Upper lobe of left lung (tissue), 4 donors: ENCODE results near the gene SEC31B.

ENCODE experiments used
- EP300 ChIP-seq, 4 donors: sonication (generic); formaldehyde crosslinking; IDR thresholded peaks; one replicate each; pipeline ENCODE4 v1.5.1; 2017; ENCODE audit warnings: antibody characterized with exemption in 4 of 4, control low read depth in 2 of 4
- POLR2A ChIP-seq, 4 donors: fragments of 450-650 bp; IDR thresholded peaks; one replicate each; pipeline ENCODE4 v1.5.1; 2016 to 2017; ENCODE audit warnings: antibody characterized with exemption in 4 of 4, mild to moderate bottlenecking in 2 of 4
- POLR2AphosphoS5 ChIP-seq, 2 donors: sonication (generic); formaldehyde crosslinking; IDR thresholded peaks; one replicate each; pipeline ENCODE4 v1.5.1; 2017; ENCODE audit warnings: antibody characterized with exemption in 2 of 2
- TF ChIP-seq, protein P1 (sequence below), 6 experiments: fragments of 450-650 bp in 4 of 6; fragments of 200-600 bp in 2 of 6; sonication (generic) in 2 of 6; IDR thresholded peaks; one replicate each; pipeline ENCODE4 v1.5.1; 2016 to 2019; ENCODE audit warnings: antibody characterized with exemption in 6 of 6

DNA sequence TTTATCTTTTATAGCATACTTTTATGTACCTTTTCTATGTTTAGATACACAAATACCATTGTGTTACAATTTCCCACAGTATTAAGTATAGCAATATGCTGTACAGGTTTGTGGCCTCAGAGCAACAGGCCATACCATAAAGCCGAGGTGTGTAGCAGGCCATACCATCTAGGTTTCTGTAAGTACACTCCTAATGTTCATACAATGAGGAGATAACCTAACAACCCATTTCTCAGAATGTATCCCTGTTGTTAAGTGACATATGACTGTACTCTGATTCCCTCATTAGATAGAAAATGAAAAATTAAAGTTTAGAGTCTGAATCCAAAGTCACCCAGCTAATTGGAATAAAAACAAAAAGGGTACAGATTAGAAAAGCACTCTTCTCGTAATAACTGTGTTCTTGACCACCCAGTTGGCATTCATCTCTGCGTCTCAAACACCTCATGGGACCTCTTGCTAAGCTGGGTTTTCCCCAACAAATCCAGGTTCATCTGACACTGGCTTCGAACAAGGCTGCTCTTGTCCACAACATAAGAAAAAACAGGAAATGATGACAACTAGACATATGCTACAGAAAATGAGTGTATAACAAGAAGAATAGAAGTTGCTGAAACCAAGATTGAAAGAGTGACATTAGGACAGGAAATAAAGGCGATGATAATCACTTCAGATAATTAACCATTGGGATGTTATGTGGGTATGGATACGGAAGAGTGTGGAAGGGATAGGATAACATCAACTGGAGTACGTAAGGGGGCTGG lies 8.6 kb upstream of the SEC31B start:
- TF ChIP-seq EP300 (IDR thresholded peaks at IDR 0.05) (no peak), POLR2A (IDR thresholded peaks at IDR 0.05) (no peak), POLR2AphosphoS5 (IDR thresholded peaks at IDR 0.05) (no peak)
- TF ChIP-seq, protein P1, sequence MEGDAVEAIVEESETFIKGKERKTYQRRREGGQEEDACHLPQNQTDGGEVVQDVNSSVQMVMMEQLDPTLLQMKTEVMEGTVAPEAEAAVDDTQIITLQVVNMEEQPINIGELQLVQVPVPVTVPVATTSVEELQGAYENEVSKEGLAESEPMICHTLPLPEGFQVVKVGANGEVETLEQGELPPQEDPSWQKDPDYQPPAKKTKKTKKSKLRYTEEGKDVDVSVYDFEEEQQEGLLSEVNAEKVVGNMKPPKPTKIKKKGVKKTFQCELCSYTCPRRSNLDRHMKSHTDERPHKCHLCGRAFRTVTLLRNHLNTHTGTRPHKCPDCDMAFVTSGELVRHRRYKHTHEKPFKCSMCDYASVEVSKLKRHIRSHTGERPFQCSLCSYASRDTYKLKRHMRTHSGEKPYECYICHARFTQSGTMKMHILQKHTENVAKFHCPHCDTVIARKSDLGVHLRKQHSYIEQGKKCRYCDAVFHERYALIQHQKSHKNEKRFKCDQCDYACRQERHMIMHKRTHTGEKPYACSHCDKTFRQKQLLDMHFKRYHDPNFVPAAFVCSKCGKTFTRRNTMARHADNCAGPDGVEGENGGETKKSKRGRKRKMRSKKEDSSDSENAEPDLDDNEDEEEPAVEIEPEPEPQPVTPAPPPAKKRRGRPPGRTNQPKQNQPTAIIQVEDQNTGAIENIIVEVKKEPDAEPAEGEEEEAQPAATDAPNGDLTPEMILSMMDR (IDR thresholded peaks at IDR 0.05) = no peak
